Hematopoietic multipotent progenitor cell treated with erythropoietin and hydrocortisone succinate and interleukin-3 and kit ligand, for 15 days (in vitro differentiated cells): Measurements from ENCODE around the gene SCNN1G.
"Not testable (repeated sequence)": the region's sequence is repeated elsewhere in the genome, so short reads cannot be mapped to it uniquely, and the experiment has no call there.

ENCODE experiments used
- DNase-seq: peaks from one replicate; pipeline ENCODE4 v3.0.0-alpha.2; 2015; ENCODE audit warnings: low spot score

SCNN1G gene

GRCh38 chr16:23253650-23254049 lies 71.1 kb downstream of the SCNN1G start:
- not testable (repeated sequence) for DNase-seq

DNA sequence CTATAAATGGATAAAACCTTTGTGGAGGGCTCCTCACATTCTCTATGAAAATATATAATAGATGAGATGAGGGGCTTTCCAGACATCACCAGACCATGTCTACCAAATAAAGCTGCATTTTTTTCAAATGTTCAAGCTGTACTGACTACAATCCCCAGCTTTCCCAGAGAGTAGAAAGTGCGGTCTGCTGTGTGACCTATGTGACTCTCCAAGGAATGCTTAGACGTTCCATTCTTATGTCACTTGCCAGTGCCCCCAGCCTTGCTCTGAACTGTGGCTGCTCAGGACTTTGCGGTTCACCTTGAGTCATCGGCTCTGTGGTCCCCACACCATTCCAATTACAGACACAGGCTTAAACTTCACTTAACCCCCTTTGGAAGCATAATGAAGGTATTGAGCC lies 71.8 kb downstream of the SCNN1G start:
- no peak for DNase-seq

GRCh38 chr16:23255000-23255399 lies 72.5 kb downstream of the SCNN1G start:
- DNase-seq, result no peak

GRCh38 chr16:23256440-23256839 lies 73.9 kb downstream of the SCNN1G start:
- DNase-seq, result no peak

DNA sequence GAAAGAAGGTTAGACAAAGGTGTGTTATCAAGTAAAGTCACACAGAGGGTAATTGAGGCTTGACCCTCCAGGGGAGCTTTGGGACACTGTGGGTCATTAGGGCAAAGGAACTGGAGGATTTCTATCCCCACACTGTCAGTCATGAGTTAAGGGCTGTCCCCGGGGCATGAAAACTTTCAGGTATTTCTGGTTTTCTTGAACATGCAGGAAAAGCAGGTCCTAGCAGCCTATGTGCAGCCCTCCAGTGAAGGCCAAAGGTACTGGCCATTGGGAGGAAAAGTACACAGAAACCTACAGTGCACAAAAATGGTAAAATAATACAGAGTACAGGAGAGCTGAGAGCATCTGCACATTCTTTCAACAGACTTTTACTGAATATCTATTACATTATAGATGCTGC lies 75.1 kb downstream of the SCNN1G start:
- no peak for DNase-seq

GRCh38 chr16:23258919-23259237 lies 76.3 kb downstream of the SCNN1G start:
- no peak for DNase-seq
